ENCODE results near the gene PAX4. TPM values are rescaled to one million over a fixed set of nuclear protein-coding genes. Genes with fewer than 3 reads are reported as not detected.

Gene PAX4
- total and polyA plus RNA-seq, 2 donors (not counting 3 experiments of a cell fraction or from before 2014, with no cell fraction given), result not detected

- ChIA-PET POLR2A (no interaction called here), CTCF (interaction anchor here (0.7 to 1.1 kb wide), 2 partner anchors 10 to 776 kb away, joined by 3 read pairs; partner anchors contain the start of gene ARF5)
- DNase-seq (ENCODE audit: low read depth, low spot score) (no peak), FAIRE-seq (no peak)
- H3K27ac ChIP-seq (ENCODE audit: insufficient read depth, low read depth, low read length), result no peak overlapping the region
- dilution Hi-C loops (cut with MboI; ENCODE audit: extremely low pct_ligation_motif_present, low sequenced_read_pairs), result no loop called here
- H3K4me2 ChIP-seq (ENCODE audit: insufficient read depth, low read length), result no peak overlapping the region
- intact Hi-C loops (cut with micrococcal nuclease), result no loop called here
- H2AFZ ChIP-seq (ENCODE audit: low read depth, low read length), result no peak overlapping the region
- H3K36me3 ChIP-seq (ENCODE audit: control insufficient read depth in 2 of 2, extremely low read depth in 1 of 2, insufficient read depth in 2 of 2, low read length in 2 of 2), result peaks cover 0 to 9% of the 10 kb centered on the region in 2 experiments
- H3K9me1 ChIP-seq (replicated peaks; ENCODE audit: control insufficient read depth, extremely low read depth, insufficient read depth, low read length), result no peaks in the 10 kb centered on the region
- H3K4me1 ChIP-seq (ENCODE audit: control insufficient read depth, extremely low read depth, insufficient read depth, low read length), result peaks cover 7% of the 10 kb centered on the region
- no peaks in the 10 kb centered on the region for H4K20me1 ChIP-seq (replicated peaks; ENCODE audit: control insufficient read depth, extremely low read depth, insufficient read depth, low read length)
- H3K27me3 ChIP-seq (ENCODE audit: control insufficient read depth in 2 of 2, insufficient read depth in 2 of 2, low read length in 2 of 2), result no peaks in the 10 kb centered on the region
- no peak overlapping the region for H3K9ac ChIP-seq (replicated peaks; ENCODE audit: extremely low read depth, insufficient read depth, low read length)
- H3K9me3 ChIP-seq (replicated peaks; ENCODE audit: control insufficient read depth, insufficient read depth, low read length), result no peaks in the 10 kb centered on the region
- peaks cover 21% of the 10 kb centered on the region for H3K79me2 ChIP-seq (ENCODE audit: control insufficient read depth, insufficient read depth, low read length)
- no peak overlapping the region for H3K4me3 ChIP-seq (replicated peaks in 1 of 3; ENCODE audit: insufficient read depth in 1 of 3, low read depth in 1 of 3, low read length in 3 of 3)
- no TSS peak for BruUV-seq (replicated peaks)
- TF ChIP-seq POLR2A (IDR thresholded peaks at IDR 0.05; ENCODE audit: low read depth, low read length), result no peak
- no peak for TF ChIP-seq EZH2 (IDR thresholded peaks at IDR 0.05; ENCODE audit: borderline replicate concordance, low read depth, low read length, severe bottlenecking)
- TF ChIP-seq JUN (IDR thresholded peaks at IDR 0.05; ENCODE audit: borderline replicate concordance, insufficient read depth, insufficient read length, low read depth), result no peak
- no peak for TF ChIP-seq GATA2 (IDR thresholded peaks at IDR 0.05; ENCODE audit: insufficient read depth, insufficient read length, low read depth, low read length)
- TF ChIP-seq FOS (IDR thresholded peaks at IDR 0.05; ENCODE audit: borderline replicate concordance, insufficient read depth, low read length), result no peak
- TF ChIP-seq, protein P1, sequence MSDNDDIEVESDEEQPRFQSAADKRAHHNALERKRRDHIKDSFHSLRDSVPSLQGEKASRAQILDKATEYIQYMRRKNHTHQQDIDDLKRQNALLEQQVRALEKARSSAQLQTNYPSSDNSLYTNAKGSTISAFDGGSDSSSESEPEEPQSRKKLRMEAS (IDR thresholded peaks at IDR 0.05; ENCODE audit: insufficient read depth, insufficient read length), result no peak
- TF ChIP-seq, protein P2, sequence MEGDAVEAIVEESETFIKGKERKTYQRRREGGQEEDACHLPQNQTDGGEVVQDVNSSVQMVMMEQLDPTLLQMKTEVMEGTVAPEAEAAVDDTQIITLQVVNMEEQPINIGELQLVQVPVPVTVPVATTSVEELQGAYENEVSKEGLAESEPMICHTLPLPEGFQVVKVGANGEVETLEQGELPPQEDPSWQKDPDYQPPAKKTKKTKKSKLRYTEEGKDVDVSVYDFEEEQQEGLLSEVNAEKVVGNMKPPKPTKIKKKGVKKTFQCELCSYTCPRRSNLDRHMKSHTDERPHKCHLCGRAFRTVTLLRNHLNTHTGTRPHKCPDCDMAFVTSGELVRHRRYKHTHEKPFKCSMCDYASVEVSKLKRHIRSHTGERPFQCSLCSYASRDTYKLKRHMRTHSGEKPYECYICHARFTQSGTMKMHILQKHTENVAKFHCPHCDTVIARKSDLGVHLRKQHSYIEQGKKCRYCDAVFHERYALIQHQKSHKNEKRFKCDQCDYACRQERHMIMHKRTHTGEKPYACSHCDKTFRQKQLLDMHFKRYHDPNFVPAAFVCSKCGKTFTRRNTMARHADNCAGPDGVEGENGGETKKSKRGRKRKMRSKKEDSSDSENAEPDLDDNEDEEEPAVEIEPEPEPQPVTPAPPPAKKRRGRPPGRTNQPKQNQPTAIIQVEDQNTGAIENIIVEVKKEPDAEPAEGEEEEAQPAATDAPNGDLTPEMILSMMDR (IDR thresholded peaks at IDR 0.05; ENCODE audit: extremely low read depth in 1 of 2, insufficient read depth in 1 of 2, low read depth in 1 of 2, low read length in 2 of 2), result no peak
These were observed 39.1 kb downstream of the PAX4 start for GRCh38 chr7:127578711-127579275.

Measured in endothelial cell of umbilical vein (primary cell).